Osteocyte (in vitro differentiated cells): Measurements from ENCODE around the gene PCK1. TPM values are rescaled to one million over a fixed set of nuclear protein-coding genes. Genes with fewer than 3 reads are reported as not detected.

Experiments
- DNase-seq: peaks from one replicate; pipeline ENCODE4 v3.0.0; 2021; ENCODE audit warnings: mixed read lengths; ENCODE audit not compliant: unreplicated experiment; ENCODE audit errors: extremely low spot score
- H3K27ac Mint-ChIP-seq: one replicate; pipeline ENCODE4 v1.8.0; 2021; ENCODE audit warnings: mild to moderate bottlenecking, mixed read lengths; ENCODE audit not compliant: unreplicated experiment
- H3K27me3 Mint-ChIP-seq: one replicate; pipeline ENCODE4 v1.8.0; 2021; ENCODE audit warnings: mixed read lengths; ENCODE audit not compliant: unreplicated experiment
- H3K36me3 Mint-ChIP-seq: one replicate; pipeline ENCODE4 v1.8.0; 2021; ENCODE audit warnings: mixed read lengths; ENCODE audit not compliant: unreplicated experiment
- H3K4me1 Mint-ChIP-seq: one replicate; pipeline ENCODE4 v1.8.0; 2021; ENCODE audit warnings: mixed read lengths; ENCODE audit not compliant: unreplicated experiment
- H3K4me3 Mint-ChIP-seq: one replicate; pipeline ENCODE4 v1.8.0; 2021; ENCODE audit warnings: mild to moderate bottlenecking, moderate library complexity, mixed read lengths; ENCODE audit not compliant: unreplicated experiment
- H3K9me3 Mint-ChIP-seq: one replicate; pipeline ENCODE4 v1.8.0; 2021; ENCODE audit warnings: mixed read lengths; ENCODE audit not compliant: unreplicated experiment
- CTCF ChIP-seq: fragments of 200-600 bp; sonication (generic); IDR thresholded peaks from 2 replicates; pipeline ENCODE4 v1.5.0; 2021; ENCODE audit warnings: antibody characterized with exemption, mild to moderate bottlenecking, moderate library complexity
- total RNA-seq: library from RNA; stranded (reverse); gene quantifications from 2 replicates; pipeline ENCODE4 v1.2.1, GENCODE V29; 2021

Gene PCK1
- total RNA-seq, 1 donor from 2014 or later = not detected

GRCh38 chr20:57583289-57584257 is 22.7 kb downstream of the PCK1 start:
- no peak for DNase-seq
- Mint-ChIP-seq H3K36me3 (no peaks in the 10 kb centered on the region), H3K4me3 (no peak overlapping the region), H3K27me3 (peaks cover 6% of the 10 kb centered on the region), H3K27ac (peak overlapping the region; percentile 90), H3K4me1 (peaks cover 22% of the 10 kb centered on the region), H3K9me3 (no peaks in the 10 kb centered on the region)
- TF ChIP-seq CTCF = no peak

DNA sequence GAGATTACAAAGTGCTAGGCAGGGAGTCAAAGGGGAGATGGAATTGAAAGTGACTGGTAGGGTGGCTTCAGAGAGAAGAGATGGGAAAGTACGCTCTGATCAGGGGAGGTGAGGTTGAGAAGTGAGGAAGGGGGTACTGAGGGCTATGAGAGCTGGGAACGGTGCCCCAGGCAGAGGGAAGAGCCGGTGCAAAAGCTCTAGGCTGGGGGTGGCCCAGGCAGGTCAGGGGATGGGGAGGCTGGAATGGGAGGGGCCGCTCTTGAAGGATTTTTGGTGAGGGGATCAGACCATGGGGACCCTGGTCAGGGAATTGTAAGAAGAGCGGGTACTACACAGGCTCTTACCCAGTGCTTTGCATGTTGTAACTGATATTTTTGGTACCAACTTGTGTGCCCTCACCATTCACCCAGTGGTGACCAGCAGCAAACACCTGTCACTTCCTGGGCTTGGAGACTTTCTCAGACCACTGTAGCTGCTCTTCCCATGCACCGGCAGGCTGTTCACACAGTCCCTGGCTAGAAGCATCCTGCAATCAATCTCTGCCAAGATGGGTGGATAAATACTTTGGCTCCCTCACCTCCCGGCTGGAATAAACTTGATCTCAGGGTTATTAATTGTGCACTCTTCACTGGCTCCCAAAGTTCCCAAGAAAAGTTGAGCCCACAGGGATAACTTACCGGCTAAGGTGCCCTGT is 24.0 kb downstream of the PCK1 start:
- DNase-seq = no peak
- TF ChIP-seq CTCF = no peak
- Mint-ChIP-seq H3K27me3 (peaks cover 3% of the 10 kb centered on the region), H3K4me1 (peaks cover 22% of the 10 kb centered on the region), H3K4me3 (no peak overlapping the region), H3K9me3 (no peaks in the 10 kb centered on the region), H3K27ac (peak overlapping the region; percentile 58), H3K36me3 (no peaks in the 10 kb centered on the region)

- DNase-seq = no peak
- H3K27ac Mint-ChIP-seq = no peak overlapping the region
- H3K36me3 Mint-ChIP-seq = no peaks in the 10 kb centered on the region
- H3K4me3 Mint-ChIP-seq = no peak overlapping the region
- H3K4me1 Mint-ChIP-seq = peaks cover 22% of the 10 kb centered on the region
- TF ChIP-seq CTCF = no peak
- no peaks in the 10 kb centered on the region for H3K9me3 Mint-ChIP-seq
- peaks cover 3% of the 10 kb centered on the region for H3K27me3 Mint-ChIP-seq
These were observed 24.7 kb downstream of the PCK1 start for GRCh38 chr20:57585466-57586213.

DNA sequence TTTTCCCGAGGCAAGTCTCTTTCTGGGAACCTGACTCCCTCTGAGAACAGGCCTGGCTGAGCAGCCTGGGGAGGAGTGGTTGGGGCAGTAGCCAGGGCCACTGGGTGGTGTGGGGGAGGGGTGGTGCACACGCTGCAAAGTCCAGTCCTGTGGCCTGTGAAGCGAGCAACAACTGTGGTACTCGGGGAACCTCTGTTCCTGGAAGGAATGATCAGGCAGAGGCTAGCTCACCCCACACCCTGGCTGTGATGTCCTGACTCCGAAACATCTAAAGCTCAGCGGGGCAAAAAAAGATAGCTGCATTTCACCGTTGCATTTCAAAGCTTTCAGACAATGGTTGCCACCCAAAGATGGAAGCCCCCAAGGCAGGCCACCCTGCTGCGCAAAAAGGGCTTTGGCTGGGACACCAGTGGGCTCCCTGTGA is 25.5 kb downstream of the PCK1 start:
- Mint-ChIP-seq H3K27ac (no peak overlapping the region), H3K4me1 (peaks cover 22% of the 10 kb centered on the region), H3K27me3 (peaks cover 3% of the 10 kb centered on the region), H3K9me3 (no peaks in the 10 kb centered on the region), H3K4me3 (no peak overlapping the region), H3K36me3 (no peaks in the 10 kb centered on the region)
- no peak for DNase-seq
- TF ChIP-seq CTCF = no peak
